Sigmoid colon (tissue), 3 donors: Measurements from ENCODE around the gene SHFL.

ENCODE experiments used
- CTCF ChIP-seq, 4 experiments: fragments of 450-650 bp in 3 of 4; fragments of 200-600 bp in 1 of 4; IDR thresholded peaks; one replicate each; pipeline ENCODE4 v1.5.1; 2016 to 2019; ENCODE audit warnings: antibody characterized with exemption in 4 of 4, mild to moderate bottlenecking in 3 of 4, moderate library complexity in 2 of 4
- POLR2A ChIP-seq, 2 donors: fragments of 450-650 bp; IDR thresholded peaks; one replicate each; pipeline ENCODE4 v1.6.1; 2016; ENCODE audit warnings: antibody characterized with exemption in 2 of 2, mild to moderate bottlenecking in 2 of 2, moderate library complexity in 2 of 2

GRCh38 chr19:10124429-10124828 is 38.3 kb downstream of the SHFL start:
- TF ChIP-seq CTCF (IDR thresholded peaks at IDR 0.05) (no peak), POLR2A (IDR thresholded peaks at IDR 0.05) (no peak)
